Neural crest cell (in vitro differentiated cells): Measurements from ENCODE around the gene CACNA2D3. TPM values are rescaled to one million over a fixed set of nuclear protein-coding genes. Genes with fewer than 3 reads are reported as not detected.

Source experiments
- DNase-seq: peaks from one replicate; pipeline ENCODE4 v3.0.0; 2021; ENCODE audit warnings: low read depth, mixed read lengths, low spot score
- H3K27ac Mint-ChIP-seq: one replicate; pipeline ENCODE4 v1.8.0; 2021; ENCODE audit warnings: mild to moderate bottlenecking, mixed read lengths; ENCODE audit not compliant: unreplicated experiment
- H3K27me3 Mint-ChIP-seq: 2 replicates; pipeline ENCODE4 v1.8.0; 2021; ENCODE audit warnings: low read depth, mild to moderate bottlenecking, mixed read lengths
- H3K36me3 Mint-ChIP-seq: 2 replicates; pipeline ENCODE4 v1.8.0; 2021; ENCODE audit warnings: low read depth, mild to moderate bottlenecking, mixed read lengths
- H3K4me1 Mint-ChIP-seq: 2 replicates; pipeline ENCODE4 v1.8.0; 2021; ENCODE audit warnings: mixed read lengths
- H3K4me3 Mint-ChIP-seq: one replicate; pipeline ENCODE4 v1.8.0; 2021; ENCODE audit warnings: mild to moderate bottlenecking, mixed read lengths
- H3K9me3 Mint-ChIP-seq: 2 replicates; pipeline ENCODE4 v1.8.0; 2021; ENCODE audit warnings: mixed read lengths
- total RNA-seq: library from RNA; stranded (reverse); gene quantifications from 2 replicates; pipeline ENCODE4 v1.2.1, GENCODE V29; 2021
- TF ChIP-seq, protein P1 (sequence below): fragments of 200-600 bp; sonication (generic); conservative IDR thresholded peaks from 2 replicates; pipeline ENCODE4 v1.5.0; 2021; ENCODE audit warnings: antibody characterized with exemption, mild to moderate bottlenecking

CACNA2D3 gene
- total RNA-seq, 1 donor from 2014 or later, result 0.82 TPM

DNA sequence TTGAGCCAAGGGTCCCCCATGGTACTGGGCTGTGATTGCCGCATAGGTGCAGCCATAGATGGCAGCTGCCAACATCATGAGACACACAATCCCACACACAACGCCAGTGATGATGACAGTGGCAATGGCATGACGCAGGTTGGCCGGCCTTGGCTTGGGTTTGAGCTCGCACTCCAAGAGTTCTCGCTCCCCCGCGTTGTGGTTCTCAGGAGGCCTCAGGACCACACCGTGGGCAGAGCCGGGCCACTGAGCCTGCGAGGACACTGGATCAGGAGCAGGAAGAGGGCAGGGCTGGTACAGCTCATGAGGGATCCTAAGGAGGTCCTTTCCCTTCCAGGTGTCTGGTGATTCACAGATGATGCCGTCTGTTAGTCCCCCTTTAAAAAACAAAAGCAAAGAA is 796.2 kb downstream of the CACNA2D3 start:
- no peak for DNase-seq
- TF ChIP-seq, protein P1, sequence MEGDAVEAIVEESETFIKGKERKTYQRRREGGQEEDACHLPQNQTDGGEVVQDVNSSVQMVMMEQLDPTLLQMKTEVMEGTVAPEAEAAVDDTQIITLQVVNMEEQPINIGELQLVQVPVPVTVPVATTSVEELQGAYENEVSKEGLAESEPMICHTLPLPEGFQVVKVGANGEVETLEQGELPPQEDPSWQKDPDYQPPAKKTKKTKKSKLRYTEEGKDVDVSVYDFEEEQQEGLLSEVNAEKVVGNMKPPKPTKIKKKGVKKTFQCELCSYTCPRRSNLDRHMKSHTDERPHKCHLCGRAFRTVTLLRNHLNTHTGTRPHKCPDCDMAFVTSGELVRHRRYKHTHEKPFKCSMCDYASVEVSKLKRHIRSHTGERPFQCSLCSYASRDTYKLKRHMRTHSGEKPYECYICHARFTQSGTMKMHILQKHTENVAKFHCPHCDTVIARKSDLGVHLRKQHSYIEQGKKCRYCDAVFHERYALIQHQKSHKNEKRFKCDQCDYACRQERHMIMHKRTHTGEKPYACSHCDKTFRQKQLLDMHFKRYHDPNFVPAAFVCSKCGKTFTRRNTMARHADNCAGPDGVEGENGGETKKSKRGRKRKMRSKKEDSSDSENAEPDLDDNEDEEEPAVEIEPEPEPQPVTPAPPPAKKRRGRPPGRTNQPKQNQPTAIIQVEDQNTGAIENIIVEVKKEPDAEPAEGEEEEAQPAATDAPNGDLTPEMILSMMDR, result no peak
- H3K4me3 Mint-ChIP-seq, result no peak overlapping the region

DNA sequence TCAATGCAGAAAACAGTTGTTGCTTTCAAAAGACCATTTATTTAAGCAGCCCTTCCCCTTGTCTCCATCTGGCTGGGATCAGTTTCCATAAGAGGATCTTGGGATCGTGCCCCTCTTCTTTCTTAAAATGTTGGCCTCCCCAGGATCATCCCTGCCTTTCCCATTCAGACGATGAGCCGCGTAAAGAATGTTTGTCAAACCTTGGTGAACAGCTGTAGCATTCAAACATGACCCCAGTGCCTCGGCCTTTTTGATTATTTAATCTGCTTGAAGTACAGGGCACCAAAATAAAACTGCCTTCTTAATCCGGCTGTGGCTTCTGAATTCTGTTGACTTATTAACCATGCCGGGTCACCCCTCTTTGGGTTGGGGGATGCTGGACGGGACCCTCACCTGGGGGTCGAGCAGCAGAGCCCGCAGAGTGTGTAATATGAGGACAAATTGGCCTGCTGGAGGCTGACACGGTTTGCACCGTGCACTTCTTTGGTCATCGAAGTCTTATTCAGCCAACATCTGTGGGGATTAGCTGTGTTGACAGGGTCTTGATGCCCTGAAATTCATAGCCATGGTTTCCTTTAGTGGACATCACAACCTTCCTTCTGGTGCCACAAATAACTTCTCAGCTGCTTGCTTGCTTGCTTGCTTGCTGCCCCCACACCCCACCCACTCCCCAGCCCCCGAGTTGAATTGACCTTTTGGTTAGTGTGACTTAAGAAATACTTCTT is 805.9 kb downstream of the CACNA2D3 start, which contains the start of gene LRTM1:
Gene LRTM1 (minus strand): TSS at position 14 of the 725 bp plus-strand sequence. CDS start 148 bp downstream, outside the sequence.
- no peak for DNase-seq
- Mint-ChIP-seq H3K4me3 (peak within 1 kb of the TSS; percentile 50), H3K4me1 (peaks cover 68% of the 10 kb centered on the region), H3K36me3 (peaks cover 2% of the 10 kb centered on the region), H3K9me3 (peaks cover 3% of the 10 kb centered on the region), H3K27ac (peak within 1 kb of the TSS; percentile 40), H3K27me3 (no peaks in the 10 kb centered on the region)
- TF ChIP-seq, protein P1, result no peak

More for the DNA sequence above, 796.2 kb downstream of the CACNA2D3 start:
- no peak overlapping the region for H3K27ac Mint-ChIP-seq
- peaks cover 6% of the 10 kb centered on the region for H3K36me3 Mint-ChIP-seq
- peaks cover 7% of the 10 kb centered on the region for H3K4me1 Mint-ChIP-seq
- peaks cover 12% of the 10 kb centered on the region for H3K9me3 Mint-ChIP-seq
- no peaks in the 10 kb centered on the region for H3K27me3 Mint-ChIP-seq

DNA sequence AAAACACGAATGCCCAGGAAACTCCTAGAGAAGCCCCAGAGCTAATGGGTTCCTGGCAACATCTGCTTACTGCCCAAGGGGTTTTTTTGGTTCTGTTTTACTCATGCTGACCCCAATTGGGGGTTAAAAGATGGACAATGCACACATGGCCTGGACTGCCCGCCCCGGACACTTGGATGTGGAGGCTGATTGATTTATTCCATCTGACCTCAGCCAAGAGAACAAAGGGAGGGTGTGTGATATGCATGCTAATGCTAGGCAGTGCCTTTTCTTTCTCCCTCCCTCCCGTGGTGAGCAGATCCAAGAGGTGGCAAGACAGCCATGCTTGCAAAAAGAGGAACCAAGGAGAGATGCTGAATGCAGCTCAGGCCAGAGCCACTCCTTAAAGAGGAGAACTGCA is 808.8 kb downstream of the CACNA2D3 start:
- H3K4me1 Mint-ChIP-seq, result peaks cover 74% of the 10 kb centered on the region
- peak overlapping the region; percentile 71 for H3K27ac Mint-ChIP-seq
- DNase-seq, result peak; percentile 56
- H3K36me3 Mint-ChIP-seq, result no peaks in the 10 kb centered on the region
- no peaks in the 10 kb centered on the region for H3K27me3 Mint-ChIP-seq
- no peaks in the 10 kb centered on the region for H3K9me3 Mint-ChIP-seq
- H3K4me3 Mint-ChIP-seq, result peak overlapping the region; percentile 32
- TF ChIP-seq, protein P1, result no peak

DNA sequence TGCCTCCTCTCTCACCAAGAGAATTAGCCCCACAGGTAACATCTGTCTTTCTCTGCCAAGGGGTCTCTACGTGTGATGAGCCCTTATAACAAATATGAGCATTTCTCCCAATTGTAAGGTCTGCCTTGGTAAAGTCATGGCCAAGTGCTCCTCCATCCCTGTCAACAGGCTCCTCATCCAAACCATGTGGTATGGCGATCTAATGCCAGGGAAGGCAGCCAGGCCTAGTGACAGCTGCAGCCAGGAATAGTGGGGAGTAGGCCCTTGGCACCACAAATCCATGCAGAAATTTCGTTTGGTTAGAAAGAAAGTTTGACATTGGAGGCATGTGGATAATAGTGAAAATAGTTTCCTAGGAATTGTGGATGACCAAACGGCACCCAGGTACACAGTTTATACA is 810.3 kb downstream of the CACNA2D3 start:
- Mint-ChIP-seq H3K4me3 (no peak overlapping the region), H3K4me1 (peaks cover 71% of the 10 kb centered on the region), H3K27ac (no peak overlapping the region), H3K27me3 (no peaks in the 10 kb centered on the region), H3K9me3 (no peaks in the 10 kb centered on the region), H3K36me3 (no peaks in the 10 kb centered on the region)
- no peak for DNase-seq
- TF ChIP-seq, protein P1, result no peak

DNA sequence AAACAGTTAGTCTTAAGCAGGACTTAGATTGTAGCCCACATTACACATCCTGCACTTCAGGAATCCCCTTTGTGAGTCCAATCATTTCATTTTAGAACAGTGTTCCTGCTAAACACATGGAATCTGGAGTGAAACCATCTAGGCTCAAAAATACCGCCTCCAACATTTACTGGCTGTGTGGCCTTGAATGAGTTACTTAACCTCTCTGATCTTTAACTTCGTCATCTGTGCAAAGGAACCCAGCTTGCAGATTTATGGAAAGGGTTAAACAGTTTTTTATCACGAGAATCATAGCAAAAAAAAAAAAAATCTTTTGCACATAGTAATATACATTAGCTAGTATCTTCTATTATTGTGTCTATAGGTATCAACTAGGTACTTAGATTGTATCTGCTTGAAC is 813.5 kb downstream of the CACNA2D3 start:
- Mint-ChIP-seq H3K4me3 (no peak overlapping the region), H3K27me3 (no peaks in the 10 kb centered on the region), H3K36me3 (no peaks in the 10 kb centered on the region), H3K27ac (no peak overlapping the region), H3K4me1 (peaks cover 65% of the 10 kb centered on the region), H3K9me3 (no peaks in the 10 kb centered on the region)
- DNase-seq, result no peak
- TF ChIP-seq, protein P1, result no peak
